LNCAP (cell line): ENCODE results near the gene GRM3.

Experiments
- CTCF ChIP-seq: fragments of 450-650 bp; IDR thresholded peaks from 2 replicates; pipeline ENCODE4 v1.5.1; 2017; ENCODE audit warnings: mild to moderate bottlenecking

Gene GRM3

DNA sequence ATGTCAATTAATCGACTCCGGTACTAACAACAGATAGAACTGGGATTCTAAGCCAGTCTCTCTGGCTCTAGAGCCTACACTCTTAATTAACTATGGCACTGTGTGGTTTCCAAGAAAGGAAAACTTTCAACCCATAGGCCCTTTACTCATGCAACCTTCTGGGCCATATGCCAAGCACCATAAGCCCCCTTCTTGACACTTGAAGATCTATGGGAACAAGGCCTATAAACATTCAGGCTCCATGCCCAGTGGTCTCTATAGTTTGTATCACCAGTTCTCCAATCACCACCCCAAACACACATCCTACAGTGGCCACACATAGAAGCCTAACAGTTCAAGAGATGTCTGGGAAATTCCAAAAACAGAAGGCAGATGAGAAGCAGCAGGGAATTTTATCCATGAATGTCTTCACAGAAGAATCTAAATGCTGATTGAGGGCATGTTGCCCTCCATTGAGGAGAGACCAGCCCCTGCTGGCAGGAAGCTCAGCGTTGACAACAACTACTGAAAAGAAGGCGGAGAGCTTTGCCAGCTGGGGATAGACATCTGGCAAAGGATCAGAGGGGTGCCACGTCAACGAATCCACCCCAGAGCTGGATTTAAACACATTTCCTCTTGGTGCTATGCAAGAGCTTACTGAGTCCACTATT is 64.4 kb downstream of the GRM3 start:
- TF ChIP-seq CTCF, result no peak

DNA sequence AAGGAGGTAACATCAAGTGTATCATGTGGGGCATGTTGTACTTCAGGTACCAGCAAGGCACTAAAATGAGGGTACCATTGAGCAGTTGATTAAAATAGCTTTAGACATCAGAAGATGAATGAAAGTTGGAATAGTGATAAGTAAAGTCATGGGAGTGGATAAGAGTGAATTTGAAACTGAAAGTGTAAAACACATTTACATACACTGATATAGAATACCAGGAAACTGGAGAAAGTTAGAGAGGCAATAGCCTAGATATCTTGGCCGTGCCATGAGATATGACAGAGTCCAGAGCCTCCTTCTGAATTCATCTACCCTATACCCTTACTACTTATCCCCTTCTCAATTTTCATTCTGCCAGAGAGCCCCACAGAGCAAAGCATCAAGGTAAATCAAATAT is 76.6 kb downstream of the GRM3 start:
- no peak for TF ChIP-seq CTCF

DNA sequence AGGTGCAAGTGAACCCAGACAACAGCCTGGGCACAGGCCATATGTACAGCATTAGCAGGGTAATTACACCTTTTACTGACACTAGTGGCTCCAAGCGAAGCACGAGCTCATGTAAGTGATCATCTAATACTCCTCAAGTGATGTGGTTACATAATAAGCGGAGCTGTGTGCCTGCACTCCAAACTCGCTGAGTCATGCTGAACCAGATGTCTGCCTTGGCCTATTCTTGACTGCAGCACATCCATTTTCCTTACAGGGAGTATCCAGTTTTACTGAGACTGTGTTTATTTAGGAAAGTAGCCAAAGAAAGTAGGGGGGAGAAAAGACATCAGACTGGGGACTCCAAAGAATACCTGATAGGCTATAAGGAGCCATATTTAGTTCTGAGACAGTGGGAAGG is 90.1 kb downstream of the GRM3 start:
- no peak for TF ChIP-seq CTCF

- TF ChIP-seq CTCF, result no peak
Observed at GRCh38 chr7:86745013-86745745, 101.5 kb downstream of the GRM3 start.

DNA sequence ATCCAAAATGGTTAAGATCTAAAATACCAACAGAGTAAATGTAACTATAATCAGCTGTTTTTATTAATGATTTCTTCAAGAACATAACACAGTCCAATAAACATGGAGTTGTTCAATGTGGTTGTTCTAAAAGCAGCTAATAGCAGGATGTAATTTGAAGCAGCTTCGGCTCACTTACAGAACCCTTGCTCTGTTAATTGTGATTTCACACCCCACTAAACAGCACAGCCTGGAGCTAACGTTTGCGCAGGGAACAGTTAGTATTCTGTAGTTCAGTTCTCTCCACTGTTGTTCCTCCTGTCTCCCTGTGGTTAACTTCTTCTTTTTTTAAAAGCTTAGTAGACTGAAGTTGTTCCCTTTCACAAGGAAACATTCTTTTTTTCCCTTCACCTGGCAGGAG is 104.0 kb downstream of the GRM3 start:
- TF ChIP-seq CTCF, result no peak

- TF ChIP-seq CTCF, result no peak
Observed at GRCh38 chr7:86748201-86748600, 104.5 kb downstream of the GRM3 start.

DNA sequence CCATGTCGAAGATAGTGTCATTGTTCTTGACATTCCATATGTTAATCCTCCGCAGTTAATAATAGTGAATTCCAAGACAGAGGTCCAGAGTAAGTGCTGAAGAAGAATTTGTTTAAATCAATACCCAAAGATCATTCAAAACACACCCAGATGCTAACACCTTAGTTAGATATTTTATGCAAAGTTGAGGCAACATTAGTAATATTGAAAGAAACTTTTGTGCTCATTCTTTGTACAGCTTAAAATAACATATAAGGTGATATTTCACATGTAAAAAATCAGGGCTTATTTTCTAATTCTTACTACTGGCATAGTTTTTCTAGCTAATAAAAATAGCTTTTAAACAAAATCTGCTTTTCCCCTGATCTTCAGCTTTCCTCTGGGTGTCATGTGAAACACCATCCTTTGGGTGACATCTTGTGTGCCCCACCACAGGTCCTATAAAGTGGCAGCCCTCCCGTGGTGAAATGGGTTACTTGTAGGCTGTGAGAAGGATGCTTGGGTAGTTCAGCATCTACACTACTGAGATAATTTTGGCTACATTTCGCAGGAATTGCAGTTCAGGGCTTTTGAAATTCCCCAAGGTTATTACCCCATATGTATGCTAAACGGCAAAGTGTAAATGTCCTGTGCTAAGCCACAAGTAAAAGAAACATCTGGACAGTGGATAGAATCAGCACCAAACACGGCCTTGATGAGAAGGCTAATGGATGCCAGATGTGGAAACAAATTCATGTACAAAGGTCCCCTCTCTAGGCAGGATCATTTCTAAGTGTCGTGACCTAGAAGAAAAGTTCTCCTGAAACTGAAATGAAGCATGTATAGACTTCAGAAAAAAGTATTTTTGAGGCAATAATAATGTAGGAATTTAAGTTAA is 105.4 kb downstream of the GRM3 start:
- TF ChIP-seq CTCF, result no peak
